RPMI8226 (cell line): Measurements from ENCODE around the gene SSBP1.
"Not testable (repeated sequence)": the region's sequence is repeated elsewhere in the genome, so short reads cannot be mapped to it uniquely, and the experiment has no call there.

Experiments
- DNase-seq: peaks from one replicate; pipeline ENCODE4 v3.0.0-alpha.2; 2015

The SSBP1 gene

GRCh38 chr7:141737836-141738591 lies at the start of gene SSBP1:
Gene SSBP1, plus strand, starts transcription at chr7:141738358. Its CDS starts 809 bp downstream, at chr7:141739167.
- DNase-seq: peak; percentile 99

- not testable (repeated sequence) for DNase-seq
Measured at GRCh38 chr7:141689072-141689825, 48.9 kb upstream of the SSBP1 start.

- no peak for DNase-seq
Measured at GRCh38 chr7:141691540-141691939, 46.6 kb upstream of the SSBP1 start.

- DNase-seq: no peak
Measured at GRCh38 chr7:141691961-141692360, 46.2 kb upstream of the SSBP1 start.

GRCh38 chr7:141693082-141693481 lies 45.1 kb upstream of the SSBP1 start:
- no peak for DNase-seq

- no peak for DNase-seq
Measured at GRCh38 chr7:141695803-141696289, 42.3 kb upstream of the SSBP1 start.

- DNase-seq: no peak
Measured at GRCh38 chr7:141696348-141696747, 41.8 kb upstream of the SSBP1 start.

GRCh38 chr7:141697211-141697871 lies 40.8 kb upstream of the SSBP1 start:
- DNase-seq: no peak

- DNase-seq: peak; percentile 75
Measured at GRCh38 chr7:141698247-141699015, 39.7 kb upstream of the SSBP1 start.

- no peak for DNase-seq
Measured at GRCh38 chr7:141699860-141700259, 38.3 kb upstream of the SSBP1 start.

- no peak for DNase-seq
Measured at GRCh38 chr7:141700296-141700847, 37.8 kb upstream of the SSBP1 start.

- peak; percentile 26 for DNase-seq
Measured at GRCh38 chr7:141700848-141701371, 37.2 kb upstream of the SSBP1 start.

GRCh38 chr7:141701489-141702046 lies 36.6 kb upstream of the SSBP1 start:
- peak; percentile 80 for DNase-seq

GRCh38 chr7:141702047-141702567 lies 36.1 kb upstream of the SSBP1 start, which contains the start of gene DENND11:
Gene DENND11, minus strand, starts transcription at chr7:141702166. Its CDS starts 13 bp downstream, at chr7:141702153.
- peak; percentile 73 for DNase-seq

- DNase-seq: no peak
Measured at GRCh38 chr7:141702892-141703291, 35.3 kb upstream of the SSBP1 start.

- no peak for DNase-seq
Measured at GRCh38 chr7:141704112-141704511, 34.0 kb upstream of the SSBP1 start.

- DNase-seq: no peak
Measured at GRCh38 chr7:141704741-141705140, 33.4 kb upstream of the SSBP1 start.

GRCh38 chr7:141706239-141707064 lies 31.7 kb upstream of the SSBP1 start:
- DNase-seq: no peak

- no peak for DNase-seq
Measured at GRCh38 chr7:141708351-141708750, 29.8 kb upstream of the SSBP1 start, which contains the start of gene WEE2. Gene WEE2, plus strand, starts transcription at chr7:141708353. Its CDS starts 406 bp downstream, at chr7:141708759.

- DNase-seq: no peak
Measured at GRCh38 chr7:141709318-141709717, 28.8 kb upstream of the SSBP1 start.
